ENCODE data around the gene OR4D6.
"Not testable (repeated sequence)": the region's sequence is repeated elsewhere in the genome, so short reads cannot be mapped to it uniquely, and the experiment has no call there.

The OR4D6 gene

GRCh38 chr11:59456661-59457060, at the start of gene OR4D6:
Gene OR4D6 (plus strand): TSS chr11:59456961. CDS start chr11:59456961, 0 bp downstream.
- DNase-seq = no peak

GRCh38 chr11:59413646-59414045, 43.1 kb upstream of the OR4D6 start:
- DNase-seq = no peak

GRCh38 chr11:59415111-59415510, 41.6 kb upstream of the OR4D6 start:
- no peak for DNase-seq

- DNase-seq = no peak
These were observed 40.1 kb upstream of the OR4D6 start for GRCh38 chr11:59416613-59417012.

GRCh38 chr11:59417023-59417422, 39.7 kb upstream of the OR4D6 start:
- no peak for DNase-seq

- no peak for DNase-seq
These were observed 38.6 kb upstream of the OR4D6 start for GRCh38 chr11:59418156-59418555.

GRCh38 chr11:59423835-59424234, 32.9 kb upstream of the OR4D6 start:
- DNase-seq = no peak

- DNase-seq = no peak
These were observed 31.6 kb upstream of the OR4D6 start for GRCh38 chr11:59425131-59425530.

- DNase-seq = no peak
These were observed 30.2 kb upstream of the OR4D6 start, which contains the start of gene OR5A2 for GRCh38 chr11:59426361-59427067. Gene OR5A2 (minus strand): TSS chr11:59426413. CDS start chr11:59422953, 3,460 bp downstream.

GRCh38 chr11:59427068-59427382, 29.7 kb upstream of the OR4D6 start:
- DNase-seq = no peak

- no peak for DNase-seq
These were observed 26.7 kb upstream of the OR4D6 start for GRCh38 chr11:59429924-59430516.

GRCh38 chr11:59436169-59436568, 20.6 kb upstream of the OR4D6 start, which contains the start of gene OR5A1:
Gene OR5A1 (plus strand): TSS chr11:59436469. CDS start chr11:59443169, 6,700 bp downstream.
- DNase-seq = no peak

GRCh38 chr11:59437770-59438169, 19.0 kb upstream of the OR4D6 start:
- no peak for DNase-seq

- not testable (repeated sequence) for DNase-seq
These were observed 11.1 kb upstream of the OR4D6 start for GRCh38 chr11:59445624-59446023.

- DNase-seq = no peak
These were observed 8.3 kb upstream of the OR4D6 start for GRCh38 chr11:59448484-59448883.

GRCh38 chr11:59459916-59460315, 3.2 kb downstream of the OR4D6 start:
- DNase-seq = no peak

- DNase-seq = no peak
These were observed 6.5 kb downstream of the OR4D6 start for GRCh38 chr11:59463190-59463641.

GRCh38 chr11:59473015-59473414, 16.3 kb downstream of the OR4D6 start, which contains the start of gene OR4D10:
Gene OR4D10 (plus strand): TSS chr11:59473315. CDS start chr11:59477430, 4,115 bp downstream.
- no peak for DNase-seq

- DNase-seq = no peak
These were observed 18.4 kb downstream of the OR4D6 start for GRCh38 chr11:59475176-59475575.

GRCh38 chr11:59479906-59480305, 23.1 kb downstream of the OR4D6 start:
- no peak for DNase-seq

- no peak for DNase-seq
These were observed 23.6 kb downstream of the OR4D6 start for GRCh38 chr11:59480359-59480758.

- DNase-seq = no peak
These were observed 45.2 kb downstream of the OR4D6 start for GRCh38 chr11:59501931-59502330.

- no peak for DNase-seq
These were observed 46.5 kb downstream of the OR4D6 start, which contains the start of gene OR4D11 for GRCh38 chr11:59503276-59503675. Gene OR4D11 (plus strand): TSS chr11:59503576. CDS start chr11:59503576, 0 bp downstream.
